ENCODE measurements around the gene TNFSF13. TPM values are rescaled to one million over a fixed set of nuclear protein-coding genes. Genes with fewer than 3 reads are reported as not detected.
A peak's percentile ranks its signal among the peaks of the same experiment; 100 is the strongest.

Gene TNFSF13, protein sequence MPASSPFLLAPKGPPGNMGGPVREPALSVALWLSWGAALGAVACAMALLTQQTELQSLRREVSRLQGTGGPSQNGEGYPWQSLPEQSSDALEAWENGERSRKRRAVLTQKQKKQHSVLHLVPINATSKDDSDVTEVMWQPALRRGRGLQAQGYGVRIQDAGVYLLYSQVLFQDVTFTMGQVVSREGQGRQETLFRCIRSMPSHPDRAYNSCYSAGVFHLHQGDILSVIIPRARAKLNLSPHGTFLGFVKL
- 10 to 100 TPM; 14.5 to 47.1 (median 27.2) TPM for total RNA-seq

DNA sequence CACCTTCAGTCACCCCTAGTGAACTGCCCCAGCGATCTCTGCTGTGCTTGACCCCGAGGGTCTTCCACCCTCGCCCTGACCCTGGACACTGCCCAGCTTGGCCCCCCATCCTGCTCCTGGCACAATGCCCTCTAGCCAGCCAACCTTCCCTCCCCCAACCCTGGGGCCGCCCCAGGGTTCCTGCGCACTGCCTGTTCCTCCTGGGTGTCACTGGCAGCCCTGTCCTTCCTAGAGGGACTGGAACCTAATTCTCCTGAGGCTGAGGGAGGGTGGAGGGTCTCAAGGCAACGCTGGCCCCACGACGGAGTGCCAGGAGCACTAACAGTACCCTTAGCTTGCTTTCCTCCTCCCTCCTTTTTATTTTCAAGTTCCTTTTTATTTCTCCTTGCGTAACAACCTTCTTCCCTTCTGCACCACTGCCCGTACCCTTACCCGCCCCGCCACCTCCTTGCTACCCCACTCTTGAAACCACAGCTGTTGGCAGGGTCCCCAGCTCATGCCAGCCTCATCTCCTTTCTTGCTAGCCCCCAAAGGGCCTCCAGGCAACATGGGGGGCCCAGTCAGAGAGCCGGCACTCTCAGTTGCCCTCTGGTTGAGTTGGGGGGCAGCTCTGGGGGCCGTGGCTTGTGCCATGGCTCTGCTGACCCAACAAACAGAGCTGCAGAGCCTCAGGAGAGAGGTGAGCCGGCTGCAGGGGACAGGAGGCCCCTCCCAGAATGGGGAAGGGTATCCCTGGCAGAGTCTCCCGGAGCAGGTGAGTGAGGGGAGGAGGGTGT lies at the start of gene TNFSF13:
TNFSF13 (plus strand) TSS at position 207 of the 776 bp plus-strand sequence; CDS start at position 497, 290 bp downstream.
- Histone ChIP-seq H3K27me3 (no peaks in the 10 kb centered on the region), H3K36me3 (peaks cover 0 to 19% of the 10 kb centered on the region in 2 donors), H3K4me3 (peak within 1 kb of the TSS; percentile 14 to 84), H3K9me3 (no peaks in the 10 kb centered on the region), H3K27ac (peak within 1 kb of the TSS; percentile 88 to 96 (median 93)), H3K4me1 (peaks cover 2 to 67% (median 50%) of the 10 kb centered on the region in 3 donors)
- WGBS, 2 donors (ENCODE audit: low coverage in 1 of 2) = 31 to 38% methylated on average over 6 to 13 of the region's 16 CpGs
- ATAC-seq = peak; percentile 33
- TF ChIP-seq POLR2AphosphoS5 (IDR thresholded peaks at IDR 0.05) (no peak), POLR2A (IDR thresholded peaks at IDR 0.05) (no peak), EP300 (IDR thresholded peaks at IDR 0.05) (no peak)
- TF ChIP-seq, protein P1, sequence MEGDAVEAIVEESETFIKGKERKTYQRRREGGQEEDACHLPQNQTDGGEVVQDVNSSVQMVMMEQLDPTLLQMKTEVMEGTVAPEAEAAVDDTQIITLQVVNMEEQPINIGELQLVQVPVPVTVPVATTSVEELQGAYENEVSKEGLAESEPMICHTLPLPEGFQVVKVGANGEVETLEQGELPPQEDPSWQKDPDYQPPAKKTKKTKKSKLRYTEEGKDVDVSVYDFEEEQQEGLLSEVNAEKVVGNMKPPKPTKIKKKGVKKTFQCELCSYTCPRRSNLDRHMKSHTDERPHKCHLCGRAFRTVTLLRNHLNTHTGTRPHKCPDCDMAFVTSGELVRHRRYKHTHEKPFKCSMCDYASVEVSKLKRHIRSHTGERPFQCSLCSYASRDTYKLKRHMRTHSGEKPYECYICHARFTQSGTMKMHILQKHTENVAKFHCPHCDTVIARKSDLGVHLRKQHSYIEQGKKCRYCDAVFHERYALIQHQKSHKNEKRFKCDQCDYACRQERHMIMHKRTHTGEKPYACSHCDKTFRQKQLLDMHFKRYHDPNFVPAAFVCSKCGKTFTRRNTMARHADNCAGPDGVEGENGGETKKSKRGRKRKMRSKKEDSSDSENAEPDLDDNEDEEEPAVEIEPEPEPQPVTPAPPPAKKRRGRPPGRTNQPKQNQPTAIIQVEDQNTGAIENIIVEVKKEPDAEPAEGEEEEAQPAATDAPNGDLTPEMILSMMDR (IDR thresholded peaks at IDR 0.05) = no peak

DNA sequence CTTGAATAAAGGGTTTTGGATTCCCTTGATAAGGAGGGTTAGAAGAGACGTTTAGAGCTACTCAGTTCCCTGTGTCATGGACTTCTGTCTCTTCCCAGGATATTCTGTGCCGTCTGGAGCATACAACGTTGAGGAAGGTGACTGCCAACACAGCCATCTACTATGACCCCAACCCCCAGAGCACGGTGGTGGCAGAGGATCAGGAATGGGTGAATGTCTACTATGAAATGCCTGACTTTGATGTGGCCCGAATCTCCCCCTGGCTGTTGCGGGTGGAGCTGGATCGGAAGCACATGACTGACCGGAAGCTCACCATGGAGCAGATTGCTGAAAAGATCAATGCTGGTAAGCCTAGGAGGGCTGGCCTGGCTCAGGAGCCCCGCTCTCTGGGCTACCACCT lies 49.7 kb upstream of the TNFSF13 start:
- Histone ChIP-seq H3K4me1 (no peaks in the 10 kb centered on the region), H3K36me3 (peaks cover 0 to 100% of the 10 kb centered on the region in 2 donors), H3K27me3 (no peaks in the 10 kb centered on the region), H3K9me3 (no peaks in the 10 kb centered on the region), H3K4me3 (no peak overlapping the region), H3K27ac (no peak overlapping the region)
- no peak for ATAC-seq
- WGBS, 2 donors (ENCODE audit: low coverage in 1 of 2) = 75 to 90% methylated on average over 4 to 5 of the region's 9 CpGs
- TF ChIP-seq, protein P1 (IDR thresholded peaks at IDR 0.05) = no peak
- TF ChIP-seq POLR2A (IDR thresholded peaks at IDR 0.05) = no peak
- TF ChIP-seq EP300 (IDR thresholded peaks at IDR 0.05) = no peak
- TF ChIP-seq POLR2AphosphoS5 (IDR thresholded peaks at IDR 0.05) = no peak

DNA sequence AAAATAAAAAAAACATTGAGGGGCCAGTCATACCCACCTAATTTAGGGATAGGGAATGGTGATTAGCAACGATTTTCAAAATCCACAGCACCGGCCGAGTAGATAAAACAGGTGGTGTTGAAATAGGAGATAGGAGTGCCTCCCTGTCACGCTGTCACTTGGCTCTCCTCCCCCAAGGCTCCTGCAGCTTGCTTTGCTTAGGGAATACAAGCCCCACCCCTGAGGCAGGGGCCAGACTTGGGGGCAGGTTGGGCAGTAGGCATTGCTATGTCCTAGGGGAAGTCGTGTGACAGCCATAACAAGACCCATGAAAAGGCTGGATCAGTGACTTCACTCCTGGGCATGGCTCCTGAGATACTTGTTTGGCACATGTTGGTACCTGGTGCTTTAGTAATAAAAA lies 48.6 kb upstream of the TNFSF13 start:
- no peak for ATAC-seq
- H3K9me3 ChIP-seq = no peaks in the 10 kb centered on the region
- H3K27ac ChIP-seq = no peak overlapping the region
- H3K4me3 ChIP-seq = no peak overlapping the region
- H3K27me3 ChIP-seq = no peaks in the 10 kb centered on the region
- TF ChIP-seq EP300 (IDR thresholded peaks at IDR 0.05) (no peak), POLR2A (IDR thresholded peaks at IDR 0.05) (no peak), POLR2AphosphoS5 (IDR thresholded peaks at IDR 0.05) (no peak)
- TF ChIP-seq, protein P1 (IDR thresholded peaks at IDR 0.05) = no peak
- 80 to 83% methylated on average over 1 to 4 of the region's 5 CpGs for WGBS, 2 donors (ENCODE audit: low coverage in 1 of 2)
- peaks cover 0 to 98% of the 10 kb centered on the region in 2 donors for H3K36me3 ChIP-seq
- peaks cover 0 to 2% (median 0%) of the 10 kb centered on the region in 3 donors for H3K4me1 ChIP-seq

DNA sequence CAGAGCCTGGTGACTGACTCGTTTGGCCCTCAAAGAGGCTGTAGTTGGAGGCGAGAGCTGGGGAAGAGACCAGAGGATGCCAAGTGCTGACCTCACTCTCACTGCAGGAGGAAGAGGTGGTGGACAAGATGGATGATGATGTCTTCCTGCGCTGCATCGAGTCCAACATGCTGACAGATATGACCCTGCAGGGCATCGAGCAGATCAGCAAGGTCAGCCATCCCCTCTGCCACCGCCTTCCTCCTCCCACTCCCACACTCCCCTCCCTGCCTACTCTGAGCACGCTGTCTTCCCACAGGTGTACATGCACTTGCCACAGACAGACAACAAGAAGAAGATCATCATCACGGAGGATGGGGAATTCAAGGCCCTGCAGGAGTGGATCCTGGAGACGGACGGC lies 47.4 kb upstream of the TNFSF13 start:
- TF ChIP-seq POLR2AphosphoS5 (IDR thresholded peaks at IDR 0.05) (no peak), EP300 (IDR thresholded peaks at IDR 0.05) (no peak), POLR2A (IDR thresholded peaks at IDR 0.05) (no peak)
- TF ChIP-seq, protein P1 (IDR thresholded peaks at IDR 0.05) = no peak
- no peak overlapping the region for H3K27ac ChIP-seq
- H3K36me3 ChIP-seq = peaks cover 0 to 86% of the 10 kb centered on the region in 2 donors
- H3K27me3 ChIP-seq = no peaks in the 10 kb centered on the region
- peaks cover 0 to 6% (median 0%) of the 10 kb centered on the region in 3 donors for H3K4me1 ChIP-seq
- ATAC-seq = no peak
- H3K4me3 ChIP-seq = no peak overlapping the region
- WGBS, 2 donors (ENCODE audit: low coverage in 1 of 2) = 47% methylated on average over 3 of the region's 10 CpGs; no CpG with 5 or more reads in 1 of the 2 donors
- no peaks in the 10 kb centered on the region for H3K9me3 ChIP-seq
